GM19240 (cell line): ENCODE results near the gene ASPHD2.
"Not testable (repeated sequence)": the region's sequence is repeated elsewhere in the genome, so short reads cannot be mapped to it uniquely, and the experiment has no call there.

ENCODE experiments used
- DNase-seq: peaks from one replicate; pipeline ENCODE4 v3.0.0; 2011; ENCODE audit warnings: low spot score; ENCODE audit not compliant: insufficient read length

Gene ASPHD2

GRCh38 chr22:26416670-26417276, 12.3 kb upstream of the ASPHD2 start:
- no peak for DNase-seq

- no peak for DNase-seq
Measured at GRCh38 chr22:26417406-26417805, 11.7 kb upstream of the ASPHD2 start.

GRCh38 chr22:26418620-26419019, 10.4 kb upstream of the ASPHD2 start:
- no peak for DNase-seq

GRCh38 chr22:26426924-26427323, 2.1 kb upstream of the ASPHD2 start:
- no peak for DNase-seq

- no peak for DNase-seq
Measured at GRCh38 chr22:26429458-26430286, 612 bp downstream of the ASPHD2 start.

GRCh38 chr22:26430600-26430999, 1.5 kb downstream of the ASPHD2 start:
- no peak for DNase-seq

- DNase-seq = no peak
Measured at GRCh38 chr22:26431261-26431995, 2.4 kb downstream of the ASPHD2 start.

GRCh38 chr22:26432619-26433311, 3.7 kb downstream of the ASPHD2 start:
- DNase-seq = no peak

- DNase-seq = no peak
Measured at GRCh38 chr22:26433805-26434204, 4.7 kb downstream of the ASPHD2 start.

- DNase-seq = no peak
Measured at GRCh38 chr22:26435327-26436093, 6.5 kb downstream of the ASPHD2 start.

GRCh38 chr22:26436903-26437515, 7.9 kb downstream of the ASPHD2 start:
- no peak for DNase-seq

- DNase-seq = no peak
Measured at GRCh38 chr22:26437694-26438392, 8.8 kb downstream of the ASPHD2 start.

- DNase-seq = not testable (repeated sequence)
Measured at GRCh38 chr22:26438776-26439175, 9.7 kb downstream of the ASPHD2 start.

- DNase-seq = no peak
Measured at GRCh38 chr22:26439559-26439958, 10.5 kb downstream of the ASPHD2 start.

GRCh38 chr22:26442086-26442756, 13.2 kb downstream of the ASPHD2 start:
- DNase-seq = no peak

- DNase-seq = no peak
Measured at GRCh38 chr22:26443901-26444690, 15.0 kb downstream of the ASPHD2 start.

GRCh38 chr22:26444777-26445176, 15.7 kb downstream of the ASPHD2 start:
- DNase-seq = no peak

GRCh38 chr22:26445577-26446275, 16.7 kb downstream of the ASPHD2 start:
- DNase-seq = no peak
